NCI-H146 treated with DMSO at 0.1 percent for 48 hours (cell line): Measurements from ENCODE around the gene ZBTB12.
"Not testable (repeated sequence)": the region's sequence is repeated elsewhere in the genome, so short reads cannot be mapped to it uniquely, and the experiment has no call there.

Source experiments
- DNase-seq: peaks from one replicate; lab custom pipeline; 2025; ENCODE audit not compliant: unreplicated experiment; lab: John Stamatoyannopoulos, UW

Gene ZBTB12, protein sequence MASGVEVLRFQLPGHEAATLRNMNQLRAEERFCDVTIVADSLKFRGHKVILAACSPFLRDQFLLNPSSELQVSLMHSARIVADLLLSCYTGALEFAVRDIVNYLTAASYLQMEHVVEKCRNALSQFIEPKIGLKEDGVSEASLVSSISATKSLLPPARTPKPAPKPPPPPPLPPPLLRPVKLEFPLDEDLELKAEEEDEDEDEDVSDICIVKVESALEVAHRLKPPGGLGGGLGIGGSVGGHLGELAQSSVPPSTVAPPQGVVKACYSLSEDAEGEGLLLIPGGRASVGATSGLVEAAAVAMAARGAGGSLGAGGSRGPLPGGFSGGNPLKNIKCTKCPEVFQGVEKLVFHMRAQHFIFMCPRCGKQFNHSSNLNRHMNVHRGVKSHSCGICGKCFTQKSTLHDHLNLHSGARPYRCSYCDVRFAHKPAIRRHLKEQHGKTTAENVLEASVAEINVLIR

DNA sequence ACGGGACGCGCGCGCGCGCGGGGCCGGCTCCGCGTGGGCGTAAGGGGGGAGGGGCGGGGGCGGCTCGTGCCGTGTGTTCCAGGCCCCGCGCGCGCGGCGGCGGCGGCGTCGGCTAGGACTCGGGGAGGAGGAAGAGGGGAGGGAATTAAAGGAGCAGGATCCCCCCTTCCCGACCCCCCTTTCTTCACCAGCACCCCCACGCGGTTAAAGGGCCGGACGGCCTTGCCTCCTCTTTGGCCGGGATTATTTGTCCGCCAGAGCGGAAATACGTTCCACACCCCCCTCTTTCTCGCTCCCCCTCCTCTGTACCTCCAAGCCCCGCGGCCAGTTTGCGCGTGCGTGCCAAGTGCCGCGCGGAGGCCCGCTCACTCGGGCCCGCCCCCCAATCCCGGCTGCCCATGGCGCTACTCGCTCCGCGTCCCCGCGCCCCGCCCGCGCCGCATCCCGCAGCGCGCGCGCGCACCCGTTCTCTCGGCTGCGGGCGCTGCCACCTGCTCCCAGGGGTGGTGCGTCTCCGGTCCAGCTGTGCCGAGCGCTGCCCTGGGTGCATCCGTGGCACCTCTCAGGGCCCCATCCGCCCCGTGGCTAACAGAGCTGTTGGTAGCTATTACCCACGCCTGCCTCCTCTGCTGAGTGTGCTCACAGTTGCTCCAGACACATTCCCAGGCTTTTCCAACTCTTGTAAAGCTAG, at the start of gene ZBTB12:
Gene ZBTB12 (minus strand): TSS at position 134 of the 691 bp plus-strand sequence. CDS start 781 bp downstream, outside the sequence.
- DNase-seq: peak; percentile 89

DNA sequence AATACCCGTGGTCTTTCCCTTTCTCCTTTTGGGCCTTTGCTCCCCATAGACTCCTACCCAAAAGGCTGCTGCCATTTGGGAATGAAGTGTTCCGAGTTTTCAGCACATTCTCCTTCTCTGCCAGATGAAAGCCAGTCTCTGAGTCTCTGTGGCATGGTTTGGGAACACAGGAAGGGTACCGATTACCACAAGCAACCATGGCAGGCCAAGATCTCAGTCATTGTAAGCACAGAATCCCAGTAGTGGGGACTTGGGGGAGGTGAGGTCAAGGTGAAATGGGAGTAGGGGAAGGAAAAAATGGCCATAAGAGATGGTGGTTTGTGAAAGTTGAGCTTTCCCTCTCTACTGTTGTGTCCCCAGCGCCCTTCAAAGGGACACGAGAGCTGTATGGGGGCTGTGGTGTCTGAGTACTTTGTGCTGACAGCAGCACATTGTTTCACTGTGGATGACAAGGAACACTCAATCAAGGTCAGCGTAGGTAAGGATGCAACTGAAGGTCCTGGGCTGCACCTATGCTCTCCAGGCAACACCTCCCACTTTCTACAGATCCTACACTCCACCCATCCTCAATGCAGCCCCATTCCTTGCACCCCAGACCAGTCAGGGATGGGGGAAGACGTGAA, 48.2 kb upstream of the ZBTB12 start:
- DNase-seq: no peak

DNA sequence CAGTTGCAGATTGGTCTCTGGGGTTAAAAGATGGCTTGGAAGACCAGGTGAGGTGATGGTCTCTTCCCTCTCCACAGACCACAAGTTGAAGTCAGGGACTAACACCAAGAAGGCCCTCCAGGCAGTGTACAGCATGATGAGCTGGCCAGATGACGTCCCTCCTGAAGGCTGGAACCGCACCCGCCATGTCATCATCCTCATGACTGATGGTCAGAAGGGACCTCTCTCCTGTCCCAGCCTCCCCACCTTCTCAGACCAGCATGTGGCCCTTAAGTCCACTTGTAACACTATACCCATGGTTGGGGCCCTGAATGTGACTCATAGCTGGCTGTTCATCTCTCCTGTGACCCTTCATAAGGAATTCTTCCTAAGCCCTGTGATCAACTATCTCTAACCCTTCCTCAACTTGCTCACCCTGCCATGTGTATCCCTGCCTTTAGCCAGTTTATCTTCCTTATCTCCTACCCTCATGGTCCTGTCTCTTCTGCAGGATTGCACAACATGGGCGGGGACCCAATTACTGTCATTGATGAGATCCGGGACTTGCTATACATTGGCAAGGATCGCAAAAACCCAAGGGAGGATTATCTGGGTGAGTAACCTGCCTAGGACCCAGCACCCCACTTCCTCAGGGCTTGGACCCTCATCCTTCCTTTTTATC, 47.0 kb upstream of the ZBTB12 start:
- no peak for DNase-seq

DNA sequence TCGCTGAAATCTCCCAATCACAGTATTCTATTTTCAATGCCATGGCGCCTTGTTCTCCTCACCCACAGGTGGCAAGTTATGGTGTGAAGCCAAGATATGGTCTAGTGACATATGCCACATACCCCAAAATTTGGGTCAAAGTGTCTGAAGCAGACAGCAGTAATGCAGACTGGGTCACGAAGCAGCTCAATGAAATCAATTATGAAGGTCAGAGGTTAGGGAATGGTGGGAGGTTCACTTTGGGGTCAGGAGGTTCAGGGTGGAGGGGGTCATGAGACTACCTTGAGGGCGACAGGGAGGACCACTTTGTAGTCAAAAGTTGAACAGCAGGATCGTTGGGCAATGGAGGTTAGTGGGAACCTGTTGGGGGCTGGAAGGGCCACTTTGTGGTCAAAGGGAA, 46.4 kb upstream of the ZBTB12 start:
- DNase-seq: no peak

DNA sequence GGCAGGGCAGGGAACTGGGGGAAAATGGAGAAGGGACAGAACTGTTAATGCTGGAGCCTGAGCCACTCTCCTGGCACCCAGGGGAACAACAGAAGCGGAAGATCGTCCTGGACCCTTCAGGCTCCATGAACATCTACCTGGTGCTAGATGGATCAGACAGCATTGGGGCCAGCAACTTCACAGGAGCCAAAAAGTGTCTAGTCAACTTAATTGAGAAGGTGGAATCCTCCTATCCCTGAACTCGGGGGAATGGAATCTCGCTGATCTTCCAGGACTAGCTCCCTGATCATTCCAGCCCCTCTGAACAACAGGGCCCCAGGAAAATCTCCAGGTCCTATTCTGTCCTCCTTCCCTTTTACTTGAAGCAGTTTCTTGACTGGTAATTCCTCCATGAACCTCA, 46.0 kb upstream of the ZBTB12 start:
- no peak for DNase-seq

DNA sequence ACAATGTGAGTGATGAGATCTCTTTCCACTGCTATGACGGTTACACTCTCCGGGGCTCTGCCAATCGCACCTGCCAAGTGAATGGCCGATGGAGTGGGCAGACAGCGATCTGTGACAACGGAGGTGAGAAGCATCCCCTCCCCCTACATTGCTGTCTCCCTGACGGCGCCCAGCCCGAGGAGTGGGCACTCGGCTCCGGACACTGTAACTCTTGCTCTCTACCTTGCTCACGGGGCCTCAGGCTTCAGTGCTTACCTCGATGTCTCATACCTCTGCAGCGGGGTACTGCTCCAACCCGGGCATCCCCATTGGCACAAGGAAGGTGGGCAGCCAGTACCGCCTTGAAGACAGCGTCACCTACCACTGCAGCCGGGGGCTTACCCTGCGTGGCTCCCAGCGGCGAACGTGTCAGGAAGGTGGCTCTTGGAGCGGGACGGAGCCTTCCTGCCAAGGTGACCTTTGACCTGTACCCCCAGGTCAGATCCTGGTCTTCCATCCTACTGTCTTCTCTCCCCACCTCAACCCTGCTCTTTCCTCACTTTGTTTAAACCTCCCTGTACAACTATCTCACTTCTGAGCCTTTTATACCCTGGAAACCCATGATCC, 45.3 kb upstream of the ZBTB12 start:
- DNase-seq: no peak

DNA sequence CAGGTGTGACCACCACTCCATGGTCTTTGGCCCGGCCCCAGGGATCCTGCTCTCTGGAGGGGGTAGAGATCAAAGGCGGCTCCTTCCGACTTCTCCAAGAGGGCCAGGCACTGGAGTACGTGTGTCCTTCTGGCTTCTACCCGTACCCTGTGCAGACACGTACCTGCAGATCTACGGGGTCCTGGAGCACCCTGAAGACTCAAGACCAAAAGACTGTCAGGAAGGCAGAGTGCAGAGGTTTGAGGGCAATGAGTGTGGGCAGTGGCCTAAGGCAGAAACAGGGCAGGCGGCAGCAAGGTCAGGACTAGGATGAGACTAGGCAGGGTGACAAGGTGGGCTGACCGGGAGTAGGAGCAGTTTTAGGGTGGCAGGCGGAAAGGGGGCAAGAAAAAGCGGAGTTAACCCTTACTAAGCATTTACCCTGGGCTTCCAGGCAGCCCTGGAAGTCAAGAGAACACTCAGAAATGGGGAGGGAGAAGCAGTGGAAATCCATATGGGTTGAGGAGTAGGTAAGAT, 44.5 kb upstream of the ZBTB12 start:
- DNase-seq: no peak

DNA sequence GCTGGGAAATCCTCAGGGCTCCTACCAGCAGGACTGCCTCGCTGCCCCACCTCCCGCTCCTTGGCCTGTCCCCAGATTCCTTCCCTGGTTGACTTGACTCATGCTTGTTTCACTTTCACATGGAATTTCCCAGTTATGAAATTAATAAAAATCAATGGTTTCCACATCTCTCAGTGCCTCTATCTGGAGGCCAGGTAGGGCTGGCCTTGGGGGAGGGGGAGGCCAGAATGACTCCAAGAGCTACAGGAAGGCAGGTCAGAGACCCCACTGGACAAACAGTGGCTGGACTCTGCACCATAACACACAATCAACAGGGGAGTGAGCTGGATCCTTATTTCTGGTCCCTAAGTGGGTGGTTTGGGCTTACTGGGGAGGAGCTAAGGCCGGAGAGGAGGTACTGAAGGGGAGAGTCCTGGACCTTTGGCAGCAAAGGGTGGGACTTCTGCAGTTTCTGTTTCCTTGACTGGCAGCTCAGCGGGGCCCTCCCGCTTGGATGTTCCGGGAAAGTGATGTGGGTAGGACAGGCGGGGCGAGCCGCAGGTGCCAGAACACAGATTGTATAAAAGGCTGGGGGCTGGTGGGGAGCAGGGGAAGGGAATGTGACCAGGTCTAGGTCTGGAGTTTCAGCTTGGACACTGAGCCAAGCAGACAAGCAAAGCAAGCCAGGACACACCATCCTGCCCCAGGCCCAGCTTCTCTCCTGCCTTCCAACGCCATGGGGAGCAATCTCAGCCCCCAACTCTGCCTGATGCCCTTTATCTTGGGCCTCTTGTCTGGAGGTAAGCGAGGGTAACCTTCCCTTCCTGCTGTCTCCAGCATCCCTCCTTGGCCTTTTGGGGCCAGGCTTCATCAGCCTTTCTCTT, 43.9 kb upstream of the ZBTB12 start, which contains the start of gene CFB:
Gene CFB (plus strand): TSS at position 589 of the 863 bp plus-strand sequence. CDS start 127 bp downstream, at position 716.
- DNase-seq: no peak

DNA sequence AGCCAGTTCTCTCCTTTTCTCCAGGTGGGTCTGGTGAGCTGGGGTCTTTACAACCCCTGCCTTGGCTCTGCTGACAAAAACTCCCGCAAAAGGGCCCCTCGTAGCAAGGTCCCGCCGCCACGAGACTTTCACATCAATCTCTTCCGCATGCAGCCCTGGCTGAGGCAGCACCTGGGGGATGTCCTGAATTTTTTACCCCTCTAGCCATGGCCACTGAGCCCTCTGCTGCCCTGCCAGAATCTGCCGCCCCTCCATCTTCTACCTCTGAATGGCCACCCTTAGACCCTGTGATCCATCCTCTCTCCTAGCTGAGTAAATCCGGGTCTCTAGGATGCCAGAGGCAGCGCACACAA, 43.2 kb upstream of the ZBTB12 start:
- DNase-seq: no peak

DNA sequence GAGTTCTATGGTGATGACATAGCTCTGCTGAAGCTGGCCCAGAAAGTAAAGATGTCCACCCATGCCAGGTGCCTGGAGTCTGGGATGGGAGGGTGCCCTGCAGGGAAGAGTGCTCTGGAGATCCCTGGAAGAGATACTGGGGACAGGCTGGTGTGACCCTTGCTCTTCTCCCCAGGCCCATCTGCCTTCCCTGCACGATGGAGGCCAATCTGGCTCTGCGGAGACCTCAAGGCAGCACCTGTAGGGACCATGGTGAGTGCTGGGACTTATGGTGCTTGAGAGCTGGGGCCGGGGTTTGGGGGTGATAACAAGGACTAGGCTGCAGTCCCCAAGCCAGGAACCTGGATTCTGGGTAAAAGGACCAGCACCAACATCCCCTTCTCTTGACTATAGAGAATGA, 41.9 kb upstream of the ZBTB12 start:
- no peak for DNase-seq

DNA sequence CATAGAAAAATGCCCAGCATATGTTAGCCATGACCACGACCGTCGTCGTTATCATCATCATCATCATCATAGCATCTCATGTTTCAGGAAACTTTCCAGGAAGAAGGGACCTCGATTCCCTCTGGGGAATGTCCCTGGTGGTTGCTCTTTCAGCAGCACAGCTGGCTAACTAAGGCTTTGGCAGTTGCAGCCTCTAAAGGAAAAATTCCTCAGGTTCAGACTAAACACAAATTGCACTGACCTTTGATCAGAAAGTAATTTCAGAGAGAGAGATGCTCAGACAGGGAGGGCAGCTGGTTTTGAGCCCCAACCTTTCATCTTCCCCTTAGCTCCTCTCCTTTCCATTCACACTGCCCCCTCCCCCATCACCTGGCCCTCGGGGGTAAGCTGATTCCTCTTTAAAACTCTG, 38.4 kb upstream of the ZBTB12 start:
- no peak for DNase-seq

DNA sequence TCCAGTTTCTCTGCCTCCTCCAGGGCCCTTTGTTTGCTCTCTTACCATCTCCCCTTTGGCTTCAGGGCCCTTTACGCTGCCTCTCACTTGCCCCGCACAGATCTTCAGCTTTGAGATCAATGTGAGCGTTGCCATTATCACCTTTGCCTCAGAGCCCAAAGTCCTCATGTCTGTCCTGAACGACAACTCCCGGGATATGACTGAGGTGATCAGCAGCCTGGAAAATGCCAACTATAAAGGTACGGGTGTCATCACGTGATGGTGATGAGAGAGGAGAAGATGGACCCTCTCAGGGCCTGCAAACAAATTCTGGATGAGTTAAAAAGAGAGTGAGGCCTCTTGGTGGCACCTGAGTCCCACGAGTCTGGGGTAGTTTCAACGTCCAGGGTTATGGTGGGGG, 33.9 kb upstream of the ZBTB12 start:
- no peak for DNase-seq

DNA sequence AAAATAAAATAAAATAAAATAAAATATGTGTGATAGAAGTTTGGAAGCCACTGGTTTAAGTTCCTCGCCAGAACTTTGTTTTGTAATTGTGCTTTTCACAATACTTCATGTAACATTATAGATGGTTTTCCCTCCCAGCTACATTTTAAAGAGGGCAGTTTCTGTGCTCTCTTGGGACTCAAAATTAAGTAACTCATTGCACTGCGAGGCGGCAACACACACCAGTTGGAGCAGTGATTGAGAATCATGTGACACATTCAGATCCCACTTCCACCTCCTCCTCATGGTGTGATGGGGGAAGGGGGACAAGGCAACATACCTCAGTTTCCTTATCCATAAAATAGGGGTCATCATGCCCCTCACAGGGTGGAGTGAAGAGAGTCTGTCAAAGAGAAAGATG, 33.1 kb upstream of the ZBTB12 start:
- DNase-seq: no peak

DNA sequence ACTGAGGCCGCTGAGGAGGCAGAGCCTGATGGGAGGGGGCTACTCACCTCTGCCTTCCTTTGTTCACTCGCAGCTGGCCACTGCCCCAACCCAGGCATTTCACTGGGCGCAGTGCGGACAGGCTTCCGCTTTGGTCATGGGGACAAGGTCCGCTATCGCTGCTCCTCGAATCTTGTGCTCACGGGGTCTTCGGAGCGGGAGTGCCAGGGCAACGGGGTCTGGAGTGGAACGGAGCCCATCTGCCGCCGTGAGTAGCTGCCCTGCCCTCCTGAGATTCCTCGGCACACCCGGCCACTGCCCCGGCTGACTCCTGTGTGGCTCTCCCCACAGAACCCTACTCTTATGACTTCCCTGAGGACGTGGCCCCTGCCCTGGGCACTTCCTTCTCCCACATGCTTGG, 31.7 kb upstream of the ZBTB12 start:
- no peak for DNase-seq

DNA sequence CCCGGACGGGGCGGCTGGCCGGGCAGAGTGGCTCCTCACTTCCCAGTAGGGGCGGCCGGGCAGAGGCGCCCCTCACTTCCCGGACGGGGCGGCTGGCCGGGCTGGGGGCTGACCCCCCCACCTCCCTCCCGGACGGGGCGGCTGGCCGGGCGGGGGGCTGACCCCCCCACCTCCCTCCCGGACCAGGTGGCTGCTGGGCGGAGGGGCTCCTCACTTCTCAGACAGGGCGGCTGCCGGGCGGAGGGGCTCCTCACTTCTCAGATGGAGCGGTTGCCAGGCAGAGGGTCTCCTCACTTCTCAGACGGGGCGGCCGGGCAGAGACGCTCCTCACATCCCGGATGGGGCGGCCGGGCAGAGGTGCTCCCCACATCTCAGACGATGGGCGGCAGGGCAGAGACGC, 30.3 kb upstream of the ZBTB12 start:
- not testable (repeated sequence) for DNase-seq

DNA sequence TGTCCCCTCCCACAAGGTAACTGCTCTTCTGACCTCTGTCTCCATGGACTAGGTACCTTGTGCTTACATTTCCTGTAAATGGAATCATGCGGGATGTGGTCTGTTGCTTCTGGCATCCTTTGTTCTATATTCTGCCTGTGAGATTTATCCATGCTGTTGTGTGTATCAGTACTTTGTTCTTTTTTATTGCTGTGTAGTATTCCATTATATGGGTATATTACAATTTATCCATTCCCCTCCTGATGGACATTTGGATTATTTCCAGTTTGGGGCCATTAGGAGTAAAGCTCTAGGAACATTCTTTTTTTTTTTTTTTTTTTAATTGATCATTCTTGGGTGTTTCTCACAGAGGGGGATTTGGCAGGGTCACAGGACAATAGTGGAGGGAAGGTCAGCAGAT, 29.1 kb upstream of the ZBTB12 start:
- no peak for DNase-seq

DNA sequence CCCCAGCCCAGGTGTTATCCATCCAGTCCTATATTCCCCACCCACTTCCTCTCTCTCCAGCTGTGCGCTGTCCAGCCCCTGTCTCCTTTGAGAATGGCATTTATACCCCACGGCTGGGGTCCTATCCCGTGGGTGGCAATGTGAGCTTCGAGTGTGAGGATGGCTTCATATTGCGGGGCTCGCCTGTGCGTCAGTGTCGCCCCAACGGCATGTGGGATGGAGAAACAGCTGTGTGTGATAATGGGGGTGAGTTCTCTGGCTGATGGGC, 26.7 kb upstream of the ZBTB12 start:
- DNase-seq: no peak

DNA sequence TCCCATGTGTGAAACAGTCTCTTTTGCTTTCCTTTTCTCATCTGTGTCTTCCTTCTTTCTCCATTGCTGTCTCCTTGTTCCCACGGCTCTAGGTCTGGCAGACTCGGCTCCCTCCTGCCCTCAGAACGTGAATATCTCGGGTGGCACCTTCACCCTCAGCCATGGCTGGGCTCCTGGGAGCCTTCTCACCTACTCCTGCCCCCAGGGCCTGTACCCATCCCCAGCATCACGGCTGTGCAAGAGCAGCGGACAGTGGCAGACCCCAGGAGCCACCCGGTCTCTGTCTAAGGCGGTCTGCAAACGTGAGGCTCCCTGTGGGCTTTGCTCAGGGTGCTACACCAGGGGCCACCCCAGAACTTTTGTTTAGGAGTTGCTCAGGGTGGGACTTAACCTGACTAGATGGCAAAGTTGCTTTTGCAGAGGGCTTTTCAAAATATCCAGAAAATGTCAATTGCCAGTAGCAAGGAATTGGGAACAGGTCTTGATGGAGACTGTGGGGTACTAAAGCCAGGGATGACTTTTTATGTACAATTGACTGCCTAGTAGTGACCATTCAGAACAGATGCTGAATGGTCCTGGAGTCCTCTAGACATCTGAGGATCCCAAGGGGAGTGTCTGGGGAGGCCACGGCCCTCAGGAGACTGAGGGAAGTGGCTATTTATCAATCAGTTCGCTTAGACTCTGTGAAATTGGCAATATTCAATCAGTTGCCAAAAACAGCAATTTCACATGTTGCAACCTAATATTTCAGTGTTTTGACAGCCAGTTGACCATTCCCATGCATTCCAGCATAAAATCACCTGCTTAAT, 26.2 kb upstream of the ZBTB12 start:
- no peak for DNase-seq

DNA sequence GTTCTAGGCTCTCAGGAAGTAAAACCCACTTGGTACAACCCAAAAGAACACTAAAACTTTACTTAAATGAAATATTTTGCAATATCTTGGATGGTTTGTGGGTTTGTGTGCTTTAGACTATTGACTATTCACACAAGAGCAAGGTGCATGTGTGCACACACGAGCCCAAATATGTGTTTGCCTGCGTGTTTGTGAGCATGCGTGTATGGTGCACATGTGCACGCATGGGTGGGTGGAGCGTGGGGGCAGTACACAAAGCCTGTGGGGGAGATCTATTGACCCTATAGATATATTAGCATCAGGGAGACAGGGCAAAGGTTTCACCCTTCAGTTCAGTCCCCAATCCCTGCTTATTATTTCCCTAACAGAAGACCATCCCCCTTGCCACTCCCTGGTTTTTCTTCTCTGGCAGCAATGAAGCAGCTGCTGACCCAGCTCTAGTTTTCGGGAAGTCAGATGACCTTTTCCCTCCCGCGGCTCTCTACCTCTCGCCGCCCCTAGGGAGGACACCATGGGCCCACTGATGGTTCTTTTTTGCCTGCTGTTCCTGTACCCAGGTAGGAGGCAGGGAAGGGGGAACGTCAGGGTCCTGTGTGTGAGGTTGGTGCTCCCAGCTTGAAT, 25.5 kb upstream of the ZBTB12 start, which contains the start of gene C2:
Gene C2 (plus strand): TSS at position 476 of the 621 bp plus-strand sequence. CDS start 36 bp downstream, at position 512.
- DNase-seq: no peak
